Fibroblast of upper back skin (primary cell): ENCODE measurements around the gene OXLD1.

Experiments used
- DNase-seq: peaks from one replicate; pipeline ENCODE4 v3.0.0-alpha.2; 2013

OXLD1 gene

DNA sequence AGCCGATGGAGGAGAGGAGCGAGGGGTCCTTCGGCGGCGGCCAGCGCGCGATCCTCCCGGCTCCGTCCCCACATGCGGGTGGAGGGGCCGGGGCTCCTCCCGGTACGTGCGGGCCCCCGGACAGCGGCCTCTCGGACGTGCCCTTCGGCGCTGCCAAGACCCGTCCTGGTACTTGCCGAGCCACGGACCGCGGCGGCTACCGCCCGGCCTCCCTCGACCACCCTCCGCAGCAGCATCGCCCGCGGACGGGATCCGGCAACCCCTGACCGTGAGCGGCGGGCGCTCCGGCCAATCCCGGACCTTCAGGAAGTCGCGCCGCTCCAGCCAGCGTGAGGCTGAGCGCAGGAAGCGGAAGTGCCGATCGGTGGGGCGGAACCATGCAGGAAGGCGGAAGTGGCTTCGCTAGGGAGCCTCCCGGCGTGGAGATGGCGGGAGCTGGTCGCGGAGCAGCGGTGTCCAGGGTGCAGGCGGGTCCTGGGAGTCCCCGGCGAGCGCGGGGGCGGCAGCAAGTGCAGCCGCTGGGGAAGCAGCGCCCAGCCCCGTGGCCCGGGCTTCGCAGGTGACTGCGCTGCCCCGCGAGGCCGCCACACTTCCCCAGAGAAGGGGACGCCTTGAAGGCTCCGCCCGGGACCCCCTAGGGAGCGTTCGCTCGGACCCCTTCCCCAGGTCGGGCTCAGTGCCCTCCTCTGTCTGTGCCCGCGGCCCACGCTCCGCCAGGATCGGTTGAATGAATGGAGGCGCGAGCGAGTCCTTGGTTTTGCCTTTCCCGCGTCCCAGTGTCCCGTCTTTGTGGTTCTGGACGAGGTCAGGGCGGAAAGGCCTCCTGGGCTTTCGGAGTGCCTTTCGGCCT is at the start of gene OXLD1, which contains the start of gene CCDC137:
Gene OXLD1, minus strand, starts transcription at position 264 of the 850 bp plus-strand sequence. Its CDS starts 28 bp downstream, at position 236.
Gene CCDC137, plus strand, starts transcription at position 396 of the 850 bp plus-strand sequence. Its CDS starts 30 bp downstream, at position 426.
- peak; percentile 95 for DNase-seq

DNA sequence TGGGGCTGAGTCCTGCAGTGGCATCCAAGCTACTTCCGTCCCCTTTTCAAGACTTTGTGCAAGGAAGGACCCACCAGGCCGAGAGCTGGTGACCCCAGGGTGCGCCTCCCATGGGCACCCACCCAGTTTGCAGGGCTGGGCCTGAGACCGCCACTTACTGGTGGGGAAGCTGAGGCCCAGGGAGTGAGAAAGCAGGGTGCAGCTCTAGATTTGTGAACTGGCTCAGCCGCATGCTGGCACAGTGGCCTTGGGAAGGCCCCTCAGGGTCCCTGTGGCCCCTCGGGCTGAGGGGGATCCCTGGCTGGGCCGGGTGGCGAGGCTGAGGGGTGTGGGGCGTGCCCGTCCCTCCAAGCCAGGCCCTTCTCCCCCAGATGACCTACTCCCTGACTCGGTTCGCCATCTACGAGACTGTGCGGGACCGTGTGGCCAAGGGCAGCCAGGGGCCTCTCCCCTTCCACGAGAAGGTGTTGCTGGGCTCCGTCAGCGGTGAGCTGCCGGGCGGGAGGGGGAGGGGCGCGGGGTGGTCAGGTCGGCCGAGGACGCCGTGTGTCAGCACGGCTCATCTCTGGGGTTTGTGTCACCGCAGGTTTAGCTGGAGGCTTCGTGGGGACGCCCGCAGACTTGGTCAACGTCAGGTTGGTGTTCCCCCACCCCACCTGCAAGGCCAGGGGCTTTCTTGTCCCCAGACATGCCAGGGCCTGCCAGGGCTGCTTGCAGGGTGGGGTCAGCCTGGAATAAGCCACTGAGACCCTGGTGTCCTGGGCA is 48.9 kb upstream of the OXLD1 start:
- no peak for DNase-seq

DNA sequence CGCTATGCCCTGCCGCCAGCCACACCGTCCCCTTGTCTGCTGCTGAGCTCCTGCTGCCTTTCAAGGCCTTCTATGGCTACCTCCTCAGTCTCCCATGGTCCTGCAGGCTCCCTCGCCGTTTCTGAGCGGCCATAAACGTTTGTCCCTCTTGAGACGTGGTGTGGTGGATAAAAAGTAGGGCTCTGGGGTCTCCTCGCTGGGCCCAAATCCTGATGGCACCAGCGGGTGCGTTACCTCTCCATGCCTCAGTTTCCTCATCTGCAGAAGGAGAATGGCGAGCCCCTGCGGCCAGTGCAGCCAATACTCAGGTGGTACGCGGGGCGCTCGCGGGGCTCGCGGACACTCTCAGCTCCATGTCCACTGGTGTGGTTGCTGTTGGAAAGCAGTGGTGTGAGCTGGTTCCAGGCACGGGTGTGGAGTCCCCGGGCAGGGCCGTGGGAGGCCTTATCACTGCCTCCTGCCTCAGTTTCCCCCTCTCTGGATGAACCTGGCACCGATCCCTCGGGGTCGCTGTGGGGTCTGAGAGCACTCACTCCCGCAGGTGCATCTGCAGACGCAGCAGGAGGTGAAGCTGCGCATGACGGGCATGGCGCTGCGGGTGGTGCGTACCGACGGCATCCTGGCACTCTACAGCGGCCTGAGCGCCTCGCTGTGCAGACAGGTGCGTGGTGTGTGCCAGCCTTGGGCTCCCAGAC is 48.2 kb upstream of the OXLD1 start:
- no peak for DNase-seq

DNA sequence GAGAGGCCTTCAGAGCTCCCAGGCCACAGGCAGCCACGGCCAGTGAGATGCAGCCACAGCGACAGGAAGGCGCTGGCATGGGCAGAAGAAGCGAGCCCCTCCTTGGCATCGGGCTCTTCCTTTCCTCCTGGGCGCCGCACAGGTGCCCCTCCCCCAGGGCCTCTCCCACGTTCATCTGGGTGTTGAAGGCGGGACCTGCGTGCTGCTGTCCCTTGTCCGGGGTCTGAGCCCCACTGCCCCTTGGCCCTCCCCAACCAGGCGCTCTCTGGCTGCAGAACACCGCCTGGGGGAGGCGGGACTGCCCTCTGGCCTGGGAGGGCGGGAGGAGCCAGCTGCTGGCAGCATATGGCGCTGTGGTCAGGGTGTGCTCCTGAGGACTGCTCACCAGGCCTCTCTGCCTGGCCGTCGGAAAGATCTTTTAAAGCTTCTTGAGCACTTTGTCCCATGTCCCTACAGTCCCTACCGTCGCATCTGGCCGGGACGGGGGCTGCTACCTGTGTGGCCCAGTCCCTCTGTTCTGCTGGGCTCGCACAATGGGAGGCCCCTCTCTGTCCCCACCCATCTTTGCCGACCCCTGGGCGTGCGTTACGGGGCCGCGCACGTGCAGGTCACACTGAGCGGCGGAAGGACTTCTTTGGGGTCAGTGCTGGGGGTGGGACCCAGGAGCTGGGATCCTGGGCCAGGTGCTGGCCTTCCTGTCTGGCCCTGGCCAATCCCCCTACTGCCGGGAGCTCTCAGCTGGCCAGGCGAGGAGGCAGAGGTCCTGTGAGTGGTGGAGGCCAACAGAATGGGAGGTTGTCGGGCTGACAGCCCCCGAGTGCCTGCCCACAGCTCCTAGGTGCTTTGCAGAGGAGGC is 47.4 kb upstream of the OXLD1 start:
- no peak for DNase-seq

DNA sequence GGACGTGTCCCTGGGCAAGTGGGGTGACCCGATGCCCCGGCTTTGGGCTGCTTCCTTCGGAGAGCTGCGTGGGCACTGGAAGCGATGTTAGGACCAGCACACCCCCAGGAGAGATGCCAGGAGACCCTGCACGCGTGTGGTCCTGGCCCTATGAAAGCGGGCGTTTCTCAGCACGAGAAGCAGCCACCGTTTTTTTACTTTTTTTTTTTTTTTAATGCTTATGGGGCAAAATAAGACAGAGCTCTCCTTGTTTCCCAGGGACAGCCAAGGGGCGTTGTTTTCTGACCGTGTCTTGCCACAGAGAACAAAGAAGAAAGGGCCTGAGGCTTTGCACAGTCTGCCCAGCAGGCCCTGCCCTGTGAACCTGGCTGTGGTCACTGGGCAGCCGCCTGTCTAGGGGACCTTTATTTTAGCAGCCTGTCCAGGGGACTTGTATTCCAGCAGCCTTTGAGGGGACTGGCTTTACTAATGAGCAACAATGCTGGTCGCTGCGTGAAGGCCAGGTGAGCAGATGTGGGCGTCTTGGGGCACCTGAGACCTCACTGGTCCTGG is 46.7 kb upstream of the OXLD1 start:
- no peak for DNase-seq

DNA sequence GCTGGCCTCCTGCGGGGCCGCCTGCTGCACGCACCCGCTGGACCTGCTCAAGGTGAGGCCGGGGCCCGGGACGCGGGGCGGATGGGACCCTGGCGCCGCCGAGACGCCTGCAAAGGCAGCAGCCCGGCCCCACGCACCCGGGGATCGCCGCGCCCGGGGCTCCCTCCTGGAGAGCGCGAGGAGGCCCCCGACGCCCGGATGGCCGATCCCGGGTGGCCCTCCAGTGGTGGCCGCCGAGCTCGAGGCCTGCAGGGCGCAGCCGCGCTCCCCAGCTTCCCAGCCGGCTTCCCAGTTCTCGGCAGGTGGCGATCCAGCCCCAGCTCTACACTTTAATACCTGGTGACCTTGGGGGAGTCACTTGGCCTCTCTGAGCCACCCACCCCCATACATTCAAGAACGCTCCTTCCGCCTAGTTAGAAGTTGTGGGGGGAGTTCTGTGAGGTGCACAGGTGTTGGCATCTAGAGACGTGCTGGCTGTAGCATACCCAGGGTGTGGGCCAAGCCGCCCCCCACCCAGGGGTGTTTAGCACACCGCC is 46.1 kb upstream of the OXLD1 start:
- no peak for DNase-seq

DNA sequence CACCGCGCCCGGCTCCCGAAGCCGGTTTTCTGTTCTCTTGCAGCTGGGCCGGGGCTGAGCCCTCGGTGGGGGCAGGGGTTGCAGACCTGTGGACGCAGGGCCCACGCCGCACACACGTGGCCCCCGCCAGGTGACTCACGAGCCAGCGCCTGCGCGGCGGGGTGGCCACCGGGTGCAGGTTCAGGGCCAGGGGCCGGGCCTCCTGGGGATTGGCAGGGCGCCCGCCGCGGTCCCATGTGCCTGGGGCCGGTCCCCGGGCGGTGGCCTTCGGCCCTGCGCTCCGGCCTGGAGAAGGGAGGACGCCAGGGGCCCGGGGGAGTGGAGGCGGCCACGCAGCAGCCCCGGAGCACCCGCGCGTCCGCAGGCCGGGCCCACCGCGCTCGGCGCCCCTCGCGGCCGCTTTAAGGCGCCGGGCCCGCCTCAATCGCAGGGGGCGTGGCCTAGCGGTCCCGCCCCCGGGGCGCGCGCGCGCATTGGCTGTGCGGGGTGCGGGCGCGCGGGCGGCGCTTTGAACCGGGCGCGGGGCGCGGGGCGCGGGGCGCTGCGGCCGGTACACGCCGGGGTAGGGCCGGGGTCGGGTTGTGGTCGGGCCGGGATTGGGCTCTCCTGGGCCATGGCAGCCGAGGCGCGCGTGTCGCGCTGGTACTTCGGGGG is 45.5 kb upstream of the OXLD1 start, which contains the start of gene SLC25A10:
Gene SLC25A10, plus strand, starts transcription at position 471 of the 654 bp plus-strand sequence. Its CDS starts 143 bp downstream, at position 614.
- DNase-seq, result peak; percentile 62

DNA sequence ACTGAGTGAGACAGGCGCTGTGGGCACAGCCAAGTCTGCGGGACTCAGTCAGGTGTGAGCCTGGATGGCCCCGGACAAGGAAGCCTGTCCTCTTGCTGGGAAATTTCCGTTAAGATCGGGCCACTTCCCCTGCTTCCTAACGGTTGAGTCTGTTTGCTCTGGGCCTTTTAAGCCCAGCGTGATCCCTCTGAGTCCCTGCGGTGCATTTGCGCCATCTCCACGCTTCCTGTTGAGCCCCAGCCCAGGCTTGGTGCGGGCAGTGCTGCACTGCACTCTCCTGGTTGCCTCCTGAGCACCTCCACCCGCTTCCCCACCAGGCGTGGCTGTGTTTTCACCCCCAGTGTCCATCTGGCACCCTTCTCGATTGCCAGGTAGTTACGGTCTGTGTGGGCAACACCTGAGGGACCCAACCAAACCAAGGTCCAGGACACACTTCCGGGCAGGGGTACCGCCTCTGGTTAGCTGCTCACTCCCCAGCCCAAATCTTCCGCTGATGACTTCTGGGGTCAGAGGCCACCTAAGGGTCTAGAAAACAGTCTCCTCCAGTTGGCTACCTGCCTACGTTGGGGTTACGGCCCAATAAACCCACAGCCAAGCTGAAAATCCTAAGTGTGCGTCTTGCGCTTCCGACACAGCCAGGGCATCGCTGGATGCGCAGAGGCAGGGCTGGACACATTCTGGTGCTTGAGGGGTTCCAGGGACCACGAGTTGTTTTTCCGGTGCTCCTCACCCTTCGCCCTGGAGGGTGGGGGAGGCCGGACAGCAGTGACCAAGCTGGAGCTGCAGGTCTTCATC is 44.3 kb upstream of the OXLD1 start:
- no peak for DNase-seq

DNA sequence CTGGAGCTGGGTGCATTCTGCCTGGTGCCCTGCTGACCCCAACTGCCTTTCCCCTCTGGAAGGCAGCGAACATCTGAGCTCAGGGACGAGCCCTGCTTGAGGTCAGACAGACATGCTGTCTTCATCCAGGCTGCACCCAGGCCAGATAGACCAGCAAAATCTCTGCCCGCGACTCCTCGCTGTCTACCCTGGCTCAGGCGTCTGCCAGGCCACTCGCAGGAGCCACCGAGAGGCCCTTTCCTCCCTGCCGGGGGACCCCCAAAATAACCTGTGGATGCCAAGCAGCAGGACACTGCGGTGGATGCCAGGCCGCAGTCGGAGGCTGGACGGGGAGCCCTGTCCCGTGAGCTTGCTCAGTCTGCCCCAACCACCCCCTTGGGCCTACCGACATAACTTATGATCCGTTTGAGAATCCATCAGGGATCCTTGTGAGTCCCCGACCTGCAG is 42.4 kb upstream of the OXLD1 start:
- no peak for DNase-seq

DNA sequence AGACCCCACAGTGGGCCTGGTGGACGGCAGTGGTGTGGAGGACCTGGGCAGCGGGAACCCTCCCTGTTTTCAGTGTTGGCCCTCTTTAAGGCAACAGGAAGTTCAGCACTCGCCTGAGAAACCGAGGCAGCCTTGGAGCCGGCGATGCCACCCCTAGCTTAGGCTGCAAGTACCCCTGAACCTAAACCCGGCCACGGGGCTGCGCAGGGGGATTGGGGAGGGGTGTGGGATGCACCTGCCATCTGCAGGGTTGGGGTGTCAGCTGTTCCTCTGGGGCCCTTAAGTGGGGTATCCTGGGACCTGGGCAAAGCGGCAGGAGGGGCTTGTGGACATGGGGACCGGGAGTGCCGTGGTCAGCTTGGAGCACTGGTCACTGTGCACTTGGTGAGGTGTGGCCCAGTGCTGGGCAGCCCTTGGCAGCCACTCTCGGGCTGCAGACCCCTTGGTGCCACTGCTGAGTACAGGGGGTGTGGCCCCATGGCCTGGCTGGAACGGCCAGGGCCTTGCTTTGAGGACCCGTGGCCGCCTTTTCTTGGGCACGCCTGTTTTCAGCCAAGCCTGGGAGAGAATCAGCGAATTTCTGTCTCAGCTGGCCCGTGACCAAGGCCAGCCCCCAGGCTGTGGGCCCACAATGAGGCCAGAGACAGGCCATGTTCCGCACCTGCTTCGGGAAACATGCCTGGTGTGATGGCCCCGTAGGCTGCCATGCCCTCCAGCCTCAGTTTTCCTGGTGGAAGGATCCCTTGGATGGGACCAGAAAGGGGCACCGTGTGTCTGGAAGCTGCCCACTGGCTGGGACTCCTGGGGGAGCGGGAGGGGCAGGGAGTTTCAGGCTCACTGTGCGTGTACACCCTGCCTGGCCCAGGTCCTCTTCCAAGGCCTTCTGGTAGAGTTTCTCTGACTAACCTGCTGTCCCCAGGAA is 41.6 kb upstream of the OXLD1 start:
- DNase-seq, result no peak

DNA sequence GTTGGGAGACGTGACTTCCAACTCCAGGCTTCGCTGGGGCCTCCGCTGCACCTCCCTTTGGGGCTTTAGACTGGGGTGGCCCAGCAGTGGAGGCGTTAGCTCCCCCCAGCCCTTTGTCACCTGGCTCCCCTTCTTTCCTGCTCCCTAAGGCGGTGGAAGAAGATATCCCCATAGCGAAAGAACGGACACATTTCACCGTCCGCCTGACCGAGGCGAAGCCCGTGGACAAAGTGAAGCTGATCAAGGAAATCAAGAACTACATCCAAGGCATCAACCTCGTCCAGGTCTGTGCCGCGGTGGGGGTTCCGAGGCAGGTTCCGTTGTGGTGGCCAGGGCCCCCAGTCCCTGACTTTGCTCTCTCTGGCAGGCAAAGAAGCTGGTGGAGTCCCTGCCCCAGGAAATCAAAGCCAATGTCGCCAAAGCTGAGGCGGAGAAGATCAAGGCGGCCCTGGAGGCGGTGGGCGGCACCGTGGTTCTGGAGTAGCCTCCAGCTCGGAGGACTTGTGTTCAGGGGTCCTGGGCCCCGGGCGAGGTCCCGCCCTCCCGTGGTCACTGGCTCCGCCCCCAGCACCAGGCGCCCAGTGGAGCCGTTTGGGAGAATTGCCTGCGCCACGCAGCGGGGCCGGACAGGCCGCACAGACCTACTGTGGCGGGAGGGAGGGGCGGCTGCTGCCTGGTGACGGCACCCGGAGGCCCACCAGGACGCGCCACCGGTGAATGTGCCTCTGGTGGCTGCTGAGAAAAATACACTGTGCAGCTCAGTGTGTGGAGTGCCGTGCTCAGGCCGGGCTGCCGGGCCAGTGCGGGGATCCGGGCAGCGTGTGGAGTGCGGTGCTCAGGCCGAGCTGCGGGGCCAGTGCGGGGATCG is 40.6 kb upstream of the OXLD1 start:
- DNase-seq, result no peak

DNA sequence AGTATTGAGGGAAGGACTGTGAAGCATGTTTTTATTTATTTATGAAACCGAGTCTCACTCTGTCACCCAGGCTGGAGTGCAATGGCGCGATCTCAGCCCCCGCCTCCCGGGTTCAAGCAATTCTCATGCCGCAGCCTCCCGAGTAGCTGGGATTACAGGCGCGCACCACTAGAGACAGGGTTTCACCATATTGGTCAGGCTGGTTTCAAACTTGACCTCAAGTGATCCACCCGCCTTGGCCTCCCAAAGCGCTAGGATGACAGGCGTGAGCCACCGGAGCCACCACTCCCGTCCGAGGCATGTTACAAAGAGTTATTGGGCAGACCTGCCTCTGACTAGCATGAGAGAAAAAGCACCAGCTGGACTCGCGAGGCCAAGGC is 39.8 kb upstream of the OXLD1 start:
- no peak for DNase-seq

DNA sequence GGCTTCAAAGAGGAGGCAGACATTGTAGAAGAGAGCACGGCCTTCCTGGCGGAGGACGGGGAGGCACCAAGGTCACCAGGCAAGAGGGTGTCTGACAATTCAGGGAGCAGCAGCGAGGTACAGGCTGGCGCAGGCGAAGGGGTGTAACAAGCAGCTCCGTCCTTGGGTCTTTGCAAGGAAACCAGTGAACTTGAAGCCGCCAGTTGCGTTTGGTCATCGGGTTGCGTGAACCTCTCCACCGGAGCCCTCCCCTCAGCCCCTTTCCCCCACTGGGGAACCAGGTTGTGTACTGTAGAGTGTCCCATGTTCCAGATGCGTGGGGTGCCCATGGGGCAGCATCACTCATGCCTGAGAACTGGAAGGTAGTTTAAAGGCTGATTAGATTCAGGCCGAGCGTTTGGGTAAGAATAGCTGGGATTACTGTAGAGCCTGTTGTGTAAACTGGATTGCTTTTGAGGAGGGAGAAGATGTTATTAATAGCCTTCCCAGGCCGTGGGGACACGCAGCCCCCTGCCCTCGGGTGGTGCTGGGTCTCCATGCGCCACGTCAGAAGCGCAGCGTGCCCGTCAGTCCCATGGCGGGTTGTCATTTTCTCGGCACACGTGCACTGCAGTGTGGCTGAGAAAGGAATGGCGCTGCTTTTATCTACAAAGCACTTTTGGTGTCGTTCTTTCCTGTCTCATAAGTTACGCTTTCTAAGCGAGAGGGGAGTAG is 39.3 kb upstream of the OXLD1 start:
- DNase-seq, result no peak

DNA sequence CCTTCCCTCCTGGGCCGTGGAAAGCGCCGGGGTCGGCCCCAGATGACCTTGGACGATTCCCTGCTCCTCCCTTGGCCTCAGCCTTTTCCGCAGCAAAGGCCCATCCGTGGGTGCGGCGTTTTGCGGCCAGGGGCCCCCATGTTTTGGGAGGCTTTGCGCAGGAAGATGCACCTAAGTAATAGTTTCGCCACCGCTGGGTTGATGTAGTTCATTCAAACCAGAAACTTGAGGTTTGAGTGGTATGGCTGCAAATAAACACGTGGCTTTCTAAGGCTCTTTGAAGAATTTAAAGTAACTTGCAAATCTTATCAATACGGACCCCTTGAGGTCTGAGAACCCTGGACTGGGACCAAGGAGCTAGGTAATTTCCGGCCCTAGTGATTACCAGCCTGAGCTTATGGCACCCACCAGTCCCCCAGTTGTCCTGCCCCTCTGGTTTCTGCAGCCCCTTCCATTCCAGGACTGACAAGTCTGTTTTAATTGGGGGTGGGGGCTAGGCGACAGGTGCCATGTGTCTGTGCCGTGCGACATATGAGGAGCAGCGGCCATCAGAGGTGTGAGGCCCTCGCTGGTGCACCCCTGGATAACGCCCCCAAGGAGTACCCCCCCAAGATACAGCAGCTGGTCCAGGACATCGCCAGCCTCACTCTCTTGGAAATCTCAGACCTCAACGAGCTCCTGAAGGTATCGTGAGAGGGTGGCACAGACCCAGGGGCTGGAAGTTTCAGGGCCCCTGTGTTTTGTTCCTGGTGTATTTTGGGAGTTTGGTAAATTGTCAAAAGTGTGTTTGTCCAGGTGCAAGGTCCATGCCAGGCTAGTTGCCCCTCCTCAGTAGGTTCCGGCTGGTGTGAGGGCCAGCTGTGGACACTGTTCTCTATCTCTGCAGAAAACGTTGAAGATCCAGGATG is 37.6 kb upstream of the OXLD1 start:
- DNase-seq, result no peak

DNA sequence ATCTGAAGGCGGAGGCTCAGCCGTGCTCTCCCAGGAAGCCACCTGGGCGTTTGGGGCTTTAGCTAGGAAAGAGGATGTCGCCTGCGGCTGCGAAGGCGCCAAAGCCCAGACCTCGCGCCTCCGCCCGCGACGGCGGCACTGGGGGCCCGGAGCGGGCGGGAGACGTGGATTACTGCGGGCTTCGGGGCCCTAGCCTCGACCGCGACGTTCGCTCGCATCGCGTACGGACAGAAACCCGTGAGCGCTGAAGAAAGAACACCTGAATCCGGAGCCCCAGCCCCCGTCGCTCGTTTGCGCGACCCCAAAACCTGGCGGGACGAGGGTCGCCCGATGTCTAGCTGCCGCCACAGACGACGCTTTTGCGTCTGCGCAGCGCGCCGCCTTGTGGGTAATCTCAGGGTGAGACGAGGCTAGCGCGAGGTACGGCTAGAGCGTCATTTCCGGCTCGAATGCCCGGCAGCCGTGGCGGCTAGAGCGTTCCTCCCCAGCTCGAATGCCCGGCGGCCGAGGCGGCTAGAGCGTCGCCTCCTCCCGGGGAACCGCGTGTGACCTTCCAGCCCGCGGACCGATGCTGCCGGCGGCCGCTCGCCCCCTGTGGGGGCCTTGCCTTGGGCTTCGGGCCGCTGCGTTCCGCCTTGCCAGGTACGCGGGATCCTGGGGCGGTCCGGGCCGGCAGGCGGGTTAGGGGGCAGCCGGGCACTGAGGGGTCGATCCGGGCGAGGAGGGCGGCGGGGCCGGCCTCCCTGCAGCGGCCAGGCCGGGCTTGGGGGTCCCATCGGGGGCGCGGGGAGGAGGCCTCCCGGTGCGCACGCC is 36.7 kb upstream of the OXLD1 start, which contains the start of gene MRPL12:
Gene MRPL12, plus strand, starts transcription at position 434 of the 813 bp plus-strand sequence. Its CDS starts 135 bp downstream, at position 569.
- DNase-seq, result peak; percentile 87
